Activated naive CD4-positive, alpha-beta T cell treated with anti-CD3 and anti-CD28 coated beads, Interleukin-2, amount 10 ng/mL, durations not matched to agents 5 hours and 36 hours (primary cell): ENCODE measurements around the gene TBC1D13. TPM values are rescaled to one million over a fixed set of nuclear protein-coding genes. Genes with fewer than 3 reads are reported as not detected.

ENCODE experiments used
- total RNA-seq, 2 experiments: library from RNA; stranded (reverse); gene quantifications; one replicate each; pipeline ENCODE4 v1.2.3, GENCODE V29; 2021

TBC1D13 gene
- total RNA-seq = 10 to 100 TPM; 17.6 to 18.6 TPM

GRCh38 chr9:128786681-128787601 is at the start of gene TBC1D13:
Gene TBC1D13 (plus strand): TSS chr9:128787253. CDS start chr9:128787354, 101 bp downstream.

GRCh38 chr9:128771745-128772519 is 15.1 kb upstream of the TBC1D13 start, which contains the start of gene ZER1:
Gene ZER1 (minus strand): TSS chr9:128771927. CDS start chr9:128755565, 16,362 bp downstream.

GRCh38 chr9:128818099-128818838 is 31.2 kb downstream of the TBC1D13 start, which contains the start of gene ENDOG:
Gene ENDOG (plus strand): TSS chr9:128818500. CDS start chr9:128818685, 185 bp downstream.

GRCh38 chr9:128829477-128830251 is 42.6 kb downstream of the TBC1D13 start, which contains the start of gene SPOUT1:
Gene SPOUT1 (minus strand): TSS chr9:128829794. CDS start chr9:128829780, 14 bp downstream.

Other genes with a start within 250 kb of the TBC1D13 start
- 100 to 1,000 TPM; 310 to 334 TPM for gene SPTAN1, start 234.7 kb upstream of the TBC1D13 start, total RNA-seq
- 10 to 100 TPM; 44.3 to 46.0 TPM for gene DYNC2I2, start 130.4 kb upstream of the TBC1D13 start, total RNA-seq
- gene SET, start 98.0 kb upstream of the TBC1D13 start, total RNA-seq = 100 to 1,000 TPM; 412 to 435 TPM
- gene PKN3, start 84.8 kb upstream of the TBC1D13 start, total RNA-seq = 1 to 10 TPM; 4.3 to 5.2 TPM
- gene ZDHHC12, start 63.1 kb upstream of the TBC1D13 start, total RNA-seq = 10 to 100 TPM; 59.9 to 60.3 TPM
- 10 to 100 TPM; 20.0 to 25.2 TPM for gene ZER1, start 15.3 kb upstream of the TBC1D13 start, total RNA-seq
- gene ENDOG, start 31.2 kb downstream of the TBC1D13 start, total RNA-seq = 10 to 100 TPM; 20.3 to 22.2 TPM
- 10 to 100 TPM; 52.8 to 63.1 TPM for gene SPOUT1, start 42.5 kb downstream of the TBC1D13 start, total RNA-seq
- gene KYAT1, start 94.7 kb downstream of the TBC1D13 start, total RNA-seq = 10 to 100 TPM; 15.5 to 19.5 TPM
- 10 to 100 TPM; 50.9 to 51.7 TPM for gene LRRC8A, start 94.9 kb downstream of the TBC1D13 start, total RNA-seq
- 1 to 10 TPM; 1.1 to 1.4 TPM for gene PHYHD1, start 133.7 kb downstream of the TBC1D13 start, total RNA-seq
- gene DOLK, start 160.3 kb downstream of the TBC1D13 start, total RNA-seq = 1 to 10 TPM; 7.4 to 9.0 TPM
- gene NUP188, start 160.4 kb downstream of the TBC1D13 start, total RNA-seq = 10 to 100 TPM; 83.7 to 85.8 TPM
- gene SH3GLB2, start 241.1 kb downstream of the TBC1D13 start, total RNA-seq = 100 to 1,000 TPM in 1 of 2 experiments, 10 to 100 TPM in 1; 97.8 to 104 TPM
- gene MIGA2, start 249.4 kb downstream of the TBC1D13 start, total RNA-seq = 10 to 100 TPM; 35.7 to 38.6 TPM